Psoas muscle (tissue), 8 donors: ENCODE data around the gene MCTP1. TPM values are rescaled to one million over a fixed set of nuclear protein-coding genes. Genes with fewer than 3 reads are reported as not detected.
A peak's percentile ranks its signal among the peaks of the same experiment; 100 is the strongest.

Source experiments
- ATAC-seq, 4 donors: fragments of 200-7000 bp; cut with Tn5 transposase; one replicate each; pipeline ENCODE4 v1.9.1; 2020; ENCODE audit warnings: moderate library complexity in 3 of 4, mild to moderate bottlenecking in 2 of 4
- DNase-seq, 2 donors: peaks; one replicate each; pipeline ENCODE4 v3.0.0-alpha.2; 2020
- H3K27ac ChIP-seq: fragments of 200-600 bp; one replicate; pipeline ENCODE4 v1.8.0; 2022
- H3K27me3 ChIP-seq, 3 donors: fragments of 200-600 bp in 1 of 3; one replicate each; pipeline versions ENCODE4 v1.6.1 to v1.8.0; 2013 to 2022; ENCODE audit warnings: low read length in 2 of 3, mild to moderate bottlenecking in 2 of 3, moderate library complexity in 1 of 3; ENCODE audit not compliant: insufficient read depth in 3 of 3
- H3K36me3 ChIP-seq, 2 donors: fragments of 200-600 bp in 1 of 2; one replicate each; pipeline versions ENCODE4 v1.6.1 to v1.8.0; 2013 to 2022; ENCODE audit warnings: low read depth in 1 of 2, mild to moderate bottlenecking in 1 of 2, moderate library complexity in 1 of 2; ENCODE audit not compliant: insufficient read depth in 1 of 2
- H3K4me1 ChIP-seq: fragments of 200-600 bp; one replicate; pipeline ENCODE4 v1.8.0; 2022
- H3K4me3 ChIP-seq: fragments of 200-600 bp; one replicate; pipeline ENCODE4 v1.8.0; 2022; ENCODE audit warnings: mild to moderate bottlenecking
- H3K9me3 ChIP-seq: fragments of 200-600 bp; one replicate; pipeline ENCODE4 v1.8.0; 2022
- CTCF ChIP-seq: fragments of 200-600 bp; IDR thresholded peaks from one replicate; pipeline ENCODE4 v1.8.0; 2022; ENCODE audit warnings: antibody characterized with exemption
- WGBS, 3 donors: extraction: QIAGEN DNeasy Blood & Tissue Kit; methylation state at CpG; one replicate each; pipeline versions ENCODE4 v1.1.6 to v1.1.7; 2013; 5-methylcytosine and 5-hydroxymethylcytosine counted together
- intact Hi-C, 2 donors: fragments of 100-400 bp; cut with DNase I; formaldehyde crosslinking; loops; one replicate each; pipeline versions ENCODE4 v1.11.0 to v1.14.2; 2022
- polyA plus RNA-seq, 3 donors: library from polyadenylated mRNA; stranded (reverse); fragments of 200-250 nt; gene quantifications; one replicate each; pipeline ENCODE4 v1.2.3, GENCODE V29; 2013
- total RNA-seq, 4 donors: library from RNA; stranded (reverse); fragmentation: NEBNext Ultra II Directional in 2 of 4; extraction: Animal tissue kit (Norgen Biotek cat#: 25700) in 2 of 4; gene quantifications; one replicate each; pipeline versions ENCODE4 v1.2.1 to v1.2.4, GENCODE V29; 2021 to 2023
- donor health status: healthy with polysubstance abuse.
- donor health status: DM: no; HTN: no; CAD: no; lungs with moderate emphysema.
- donor health status: Bipolar disorder and iron deficiency.
- donor health status: healthy.
- donor health status: DM: yes; HTN: yes; CAD: no.
- donor health status: DM: no; HTN: no; CAD: no.
- donor health status: DM: no; HTN: no; CAD: no.
- donor health status: DM: yes; HTN: yes; CAD: no.

The MCTP1 gene
- total and polyA plus RNA-seq, 7 donors = 1.4 to 8.8 (median 3.5) TPM

- H3K9me3 ChIP-seq = no peaks in the 10 kb centered on the region
- TF ChIP-seq CTCF = no peak
- DNase-seq (no peak), ATAC-seq (no peak)
- H3K4me1 ChIP-seq = no peaks in the 10 kb centered on the region
- H3K27ac ChIP-seq = no peak overlapping the region
- no peaks in the 10 kb centered on the region for H3K27me3 ChIP-seq
- WGBS, 3 donors = 51 to 66% (median 63%) methylated on average over 3 of the region's 3 CpGs
- intact Hi-C loops = no loop called here
- H3K4me3 ChIP-seq = no peak overlapping the region
- no peaks in the 10 kb centered on the region for H3K36me3 ChIP-seq
These were observed 569.1 kb downstream of the MCTP1 start for GRCh38 chr5:94715768-94716167.

- no peak for DNase-seq
- no peaks in the 10 kb centered on the region for H3K9me3 ChIP-seq
- peaks cover 0 to 4% of the 10 kb centered on the region in 2 donors for H3K36me3 ChIP-seq
- no peak for ATAC-seq
- H3K4me3 ChIP-seq = no peak overlapping the region
- no peaks in the 10 kb centered on the region for H3K27me3 ChIP-seq
- intact Hi-C loops = no loop called here
- no peak for TF ChIP-seq CTCF
- no peak overlapping the region for H3K27ac ChIP-seq
- H3K4me1 ChIP-seq = no peaks in the 10 kb centered on the region
These were observed 573.1 kb downstream of the MCTP1 start for GRCh38 chr5:94711785-94712184.

GRCh38 chr5:94709277-94709676 is 575.6 kb downstream of the MCTP1 start:
- 64 to 93% (median 88%) methylated on average over 1 of the region's 1 CpG for WGBS, 3 donors
- no peak for TF ChIP-seq CTCF
- intact Hi-C loops = no loop called here
- H3K4me3 ChIP-seq = no peak overlapping the region
- H3K36me3 ChIP-seq = peaks cover 0 to 4% of the 10 kb centered on the region in 2 donors
- H3K4me1 ChIP-seq = no peaks in the 10 kb centered on the region
- H3K9me3 ChIP-seq = no peaks in the 10 kb centered on the region
- no peak for DNase-seq
- H3K27ac ChIP-seq = no peak overlapping the region
- no peaks in the 10 kb centered on the region for H3K27me3 ChIP-seq
- ATAC-seq = no peak

GRCh38 chr5:94707359-94707758 is 577.5 kb downstream of the MCTP1 start:
- ATAC-seq (peak in 1 of 4 donors; percentile 69), DNase-seq (no peak)
- Histone ChIP-seq H3K27ac (no peak overlapping the region), H3K4me3 (no peak overlapping the region), H3K27me3 (no peaks in the 10 kb centered on the region), H3K9me3 (no peaks in the 10 kb centered on the region), H3K4me1 (no peaks in the 10 kb centered on the region), H3K36me3 (peaks cover 0 to 4% of the 10 kb centered on the region in 2 donors)
- no peak for TF ChIP-seq CTCF
- 18 to 34% (median 24%) methylated on average over 2 of the region's 2 CpGs for WGBS, 3 donors
- intact Hi-C loops = no loop called here

GRCh38 chr5:94705427-94705826 is 579.5 kb downstream of the MCTP1 start:
- Histone ChIP-seq H3K36me3 (peaks cover 0 to 4% of the 10 kb centered on the region in 2 donors), H3K27ac (no peak overlapping the region), H3K9me3 (no peaks in the 10 kb centered on the region), H3K4me3 (no peak overlapping the region), H3K4me1 (no peaks in the 10 kb centered on the region), H3K27me3 (no peaks in the 10 kb centered on the region)
- TF ChIP-seq CTCF = no peak
- WGBS, 3 donors = 35 to 40% (median 39%) methylated on average over 1 of the region's 1 CpG
- DNase-seq (no peak), ATAC-seq (no peak)
- intact Hi-C loops = no loop called here
